ENCODE measurements around the gene ZBTB33. TPM values are rescaled to one million over a fixed set of nuclear protein-coding genes. Genes with fewer than 3 reads are reported as not detected.
A peak's percentile ranks its signal among the peaks of the same experiment; 100 is the strongest.

The ZBTB33 gene
- total RNA-seq, 8 experiments from 2014 or later, result 15.2 to 26.7 (median 19.1) TPM

DNA sequence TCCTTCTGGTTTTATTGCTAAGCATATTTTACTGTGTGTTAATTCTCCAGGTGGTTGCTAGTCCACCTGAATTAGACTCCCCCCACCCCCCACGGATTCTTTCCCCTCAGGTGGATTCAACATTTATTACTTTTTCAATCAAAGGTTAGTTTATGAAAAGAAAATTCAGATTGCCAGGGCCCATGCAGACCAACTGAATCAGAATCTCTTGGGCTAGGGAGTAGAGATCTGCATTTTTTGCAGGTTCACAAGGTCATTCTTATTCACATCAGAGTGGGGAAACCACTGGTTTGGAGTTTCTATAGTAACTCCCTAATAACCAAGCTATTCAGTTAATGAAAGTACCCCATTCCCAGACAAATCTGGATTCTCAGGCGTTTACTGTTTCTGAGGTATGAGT, 50.9 kb downstream of the ZBTB33 start:
- Histone ChIP-seq H3K4me3 (no peak overlapping the region), H3K4me1 (replicated peaks in 1 of 2) (peaks cover 0 to 3% of the 10 kb centered on the region in 2 donors), H3K27ac (no peak overlapping the region)
- 0 to 83% (median 0%) methylated on average over 1 to 2 of the region's 2 CpGs; no CpG with 5 or more reads in 7 of the 10 experiments for WGBS, 10 experiments
- in situ Hi-C loops (cut with MboI; ENCODE audit: low pct_unique_long_range_greater_than_20kb in 2 of 9, low sequenced_read_pairs in 9 of 9, unreplicated experiment in 9 of 9), result loop anchor here in 2 of 9 experiments (25.0 kb wide), 1 partner anchor 161 kb away; the partner anchor contains the start of gene LAMP2 (in 2 of the 2)
- ATAC-seq (replicated peaks in 6 of 8), result no peak

DNA sequence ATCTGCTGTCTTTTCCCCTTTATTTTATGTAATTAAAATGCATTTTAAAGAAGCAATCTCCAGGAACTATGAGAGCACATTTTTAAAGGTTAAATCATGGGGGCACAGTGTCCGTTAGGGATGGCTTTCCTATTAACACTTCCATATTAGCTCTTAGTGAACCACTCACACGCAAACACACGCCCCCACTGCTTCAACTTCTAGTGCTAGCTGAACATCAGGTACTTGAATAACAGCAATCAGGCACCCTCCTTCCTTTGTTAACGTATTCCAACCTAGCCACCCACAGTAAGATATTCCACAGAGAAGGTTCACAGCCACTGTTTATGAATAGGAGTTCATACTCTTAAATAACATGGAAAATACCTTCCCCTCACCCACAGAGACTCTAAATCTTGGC, 51.3 kb downstream of the ZBTB33 start:
- no peak overlapping the region for H3K27ac ChIP-seq
- ATAC-seq (replicated peaks in 6 of 8), result no peak
- in situ Hi-C loops (cut with MboI; ENCODE audit: low pct_unique_long_range_greater_than_20kb in 2 of 9, low sequenced_read_pairs in 9 of 9, unreplicated experiment in 9 of 9), result loop anchor here in 2 of 9 experiments (25.0 kb wide), 1 partner anchor 160 kb away; the partner anchor contains the start of gene LAMP2 (in 2 of the 2)
- 0 to 44% (median 20%) methylated on average over 1 to 4 of the region's 4 CpGs; no CpG with 5 or more reads in 7 of the 10 experiments for WGBS, 10 experiments
- peaks cover 0 to 3% of the 10 kb centered on the region in 2 donors for H3K4me1 ChIP-seq (replicated peaks in 1 of 2)
- no peak overlapping the region for H3K4me3 ChIP-seq

DNA sequence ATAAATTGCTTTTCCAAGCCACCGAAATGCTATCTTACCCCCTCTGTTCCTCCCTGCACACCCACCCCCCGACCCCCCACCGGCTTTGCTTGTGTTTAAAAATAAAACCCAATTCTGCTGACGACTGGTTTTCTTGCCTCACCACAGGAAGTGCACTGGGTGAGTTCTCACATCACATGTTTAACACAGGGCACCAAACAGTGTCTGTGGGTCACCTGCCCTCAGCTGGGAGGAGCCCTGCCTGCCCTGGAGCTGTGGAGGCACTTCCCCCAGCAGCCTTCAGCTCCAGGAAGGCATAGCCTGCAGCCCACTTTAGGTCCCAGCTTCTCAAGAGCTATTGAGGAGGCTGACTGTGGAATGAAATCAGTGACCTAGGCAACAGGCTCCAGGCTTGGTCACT, 51.8 kb downstream of the ZBTB33 start:
- peak in 1 of 8 experiments; percentile 7 for ATAC-seq (replicated peaks in 6 of 8)
- no peak overlapping the region for H3K27ac ChIP-seq
- no peak overlapping the region for H3K4me3 ChIP-seq
- in situ Hi-C loops (cut with MboI; ENCODE audit: low pct_unique_long_range_greater_than_20kb in 2 of 9, low sequenced_read_pairs in 9 of 9, unreplicated experiment in 9 of 9), result loop anchor here in 2 of 9 experiments (25.0 kb wide), 1 partner anchor 160 kb away; the partner anchor contains the start of gene LAMP2 (in 2 of the 2)
- peaks cover 0 to 3% of the 10 kb centered on the region in 2 donors for H3K4me1 ChIP-seq (replicated peaks in 1 of 2)
- whole genome bisulfite sequencing, 10 experiments, result no CpG with 5 or more reads among the region's 4 CpGs

- in situ Hi-C loops (cut with MboI; ENCODE audit: low pct_unique_long_range_greater_than_20kb in 2 of 9, low sequenced_read_pairs in 9 of 9, unreplicated experiment in 9 of 9), result loop anchor here in 2 of 9 experiments (25.0 kb wide), 1 partner anchor 158 kb away; the partner anchor contains the start of gene LAMP2 (in 2 of the 2)
- Histone ChIP-seq H3K4me3 (no peak overlapping the region), H3K27ac (no peak overlapping the region), H3K4me1 (replicated peaks in 1 of 2) (peaks cover 0 to 3% of the 10 kb centered on the region in 2 donors)
- ATAC-seq (replicated peaks in 6 of 8), result no peak
- 17 to 100% (median 58%) methylated on average over 1 to 6 of the region's 8 CpGs; no CpG with 5 or more reads in 4 of the 10 experiments for WGBS, 10 experiments
Observed at GRCh38 chrX:120304256-120304655, 53.6 kb downstream of the ZBTB33 start.

- no peak overlapping the region for H3K4me3 ChIP-seq
- H3K27ac ChIP-seq, result no peak overlapping the region
- ATAC-seq (replicated peaks in 6 of 8), result peak in 5 of 8 experiments; percentile 35 to 64 (median 58)
- 7% methylated on average over 2 of the region's 11 CpGs; no CpG with 5 or more reads in 9 of the 10 experiments for WGBS, 10 experiments
- in situ Hi-C loops (cut with MboI; ENCODE audit: low pct_unique_long_range_greater_than_20kb in 2 of 9, low sequenced_read_pairs in 9 of 9, unreplicated experiment in 9 of 9), result loop anchor here in 2 of 9 experiments (25.0 kb wide), 1 partner anchor 157 kb away; the partner anchor contains the start of gene LAMP2 (in 2 of the 2)
- H3K4me1 ChIP-seq (replicated peaks in 1 of 2), result peaks cover 0 to 3% of the 10 kb centered on the region in 2 donors
Observed at GRCh38 chrX:120305531-120306141, 55.0 kb downstream of the ZBTB33 start.

- Histone ChIP-seq H3K4me3 (no peak overlapping the region), H3K4me1 (replicated peaks in 1 of 2) (peaks cover 0 to 3% of the 10 kb centered on the region in 2 donors), H3K27ac (no peak overlapping the region)
- 0 to 100% (median 77%) methylated on average over 1 to 2 of the region's 2 CpGs; no CpG with 5 or more reads in 4 of the 10 experiments for WGBS, 10 experiments
- ATAC-seq (replicated peaks in 6 of 8), result no peak
- in situ Hi-C loops (cut with MboI; ENCODE audit: low pct_unique_long_range_greater_than_20kb in 2 of 9, low sequenced_read_pairs in 9 of 9, unreplicated experiment in 9 of 9), result loop anchor here in 2 of 9 experiments (25.0 kb wide), 1 partner anchor 156 kb away; the partner anchor contains the start of gene LAMP2 (in 2 of the 2)
Observed at GRCh38 chrX:120306630-120307029, 56.0 kb downstream of the ZBTB33 start.

Other genes starting within 250 kb of the ZBTB33 start
- gene RHOXF2B, start 173.1 kb upstream of the ZBTB33 start, total RNA-seq, result under 1 TPM in 3 of 8 experiments, not detected in 5; 0.11 to 0.43 (median 0.42) TPM
- gene RHOXF1, start 134.9 kb upstream of the ZBTB33 start, total RNA-seq, result under 1 TPM in 2 of 8 experiments, not detected in 6; 0.16 to 0.82 TPM
- 1 to 10 TPM in 2 of 8 experiments, under 1 TPM in 6; 0.13 to 1.3 (median 0.64) TPM for gene RHOXF2, start 92.2 kb upstream of the ZBTB33 start, total RNA-seq
- gene TMEM255A, start 60.6 kb downstream of the ZBTB33 start, total RNA-seq, result 10 to 100 TPM in 4 of 8 experiments, 1 to 10 TPM in 2, under 1 TPM in 2; 0.28 to 16.3 (median 7.5) TPM
- under 1 TPM in 4 of 8 experiments, not detected in 4; 0.08 to 0.14 (median 0.10) TPM for gene ATP1B4, start 111.3 kb downstream of the ZBTB33 start, total RNA-seq
- 100 to 1,000 TPM in 4 of 8 experiments, 10 to 100 TPM in 4; 30.8 to 197 (median 80.6) TPM for gene LAMP2, start 218.5 kb downstream of the ZBTB33 start, total RNA-seq

All from motor neuron (in vitro differentiated cells).